Activated naive CD8-positive, alpha-beta T cell treated with anti-CD3 and anti-CD28 coated beads, Interleukin-2, amount 50 U/mL, for 16 hours (primary cell): ENCODE data around the gene USP36.
"Not testable (repeated sequence)": the region's sequence is repeated elsewhere in the genome, so short reads cannot be mapped to it uniquely, and the experiment has no call there.

Experiments
- DNase-seq: peaks from one replicate; pipeline ENCODE4 v3.0.0-alpha.2; 2020; ENCODE audit warnings: low read depth, low spot score

USP36 gene

GRCh38 chr17:78771758-78772382 is 68.7 kb downstream of the USP36 start:
- DNase-seq = no peak

GRCh38 chr17:78769196-78769773 is 71.3 kb downstream of the USP36 start:
- no peak for DNase-seq

GRCh38 chr17:78767806-78768205 is 72.8 kb downstream of the USP36 start:
- no peak for DNase-seq

GRCh38 chr17:78766743-78767294 is 73.8 kb downstream of the USP36 start:
- no peak for DNase-seq

GRCh38 chr17:78766225-78766624 is 74.4 kb downstream of the USP36 start:
- DNase-seq = no peak

- DNase-seq = no peak
These were observed 74.8 kb downstream of the USP36 start for GRCh38 chr17:78765821-78766220.

GRCh38 chr17:78764871-78765270 is 75.7 kb downstream of the USP36 start:
- DNase-seq = no peak

GRCh38 chr17:78763561-78763960 is 77.1 kb downstream of the USP36 start:
- no peak for DNase-seq

- no peak for DNase-seq
These were observed 78.7 kb downstream of the USP36 start for GRCh38 chr17:78761789-78762406.

GRCh38 chr17:78759969-78760352 is 80.7 kb downstream of the USP36 start:
- DNase-seq = no peak

- DNase-seq = no peak
These were observed 81.2 kb downstream of the USP36 start for GRCh38 chr17:78759203-78759968.

GRCh38 chr17:78753316-78754250 is 87.0 kb downstream of the USP36 start:
- no peak for DNase-seq

GRCh38 chr17:78751447-78752161 is 89.0 kb downstream of the USP36 start:
- no peak for DNase-seq

- DNase-seq = not testable (repeated sequence)
These were observed 89.6 kb downstream of the USP36 start for GRCh38 chr17:78751000-78751399.

GRCh38 chr17:78748730-78749317 is 91.8 kb downstream of the USP36 start:
- no peak for DNase-seq

GRCh38 chr17:78748048-78748729 is 92.4 kb downstream of the USP36 start:
- DNase-seq = no peak

GRCh38 chr17:78747488-78747887 is 93.1 kb downstream of the USP36 start:
- DNase-seq = no peak

GRCh38 chr17:78746949-78747269 is 93.7 kb downstream of the USP36 start:
- DNase-seq = no peak

GRCh38 chr17:78746263-78746948 is 94.2 kb downstream of the USP36 start:
- no peak for DNase-seq
